GOT3 (cell line): ENCODE measurements around the gene VPREB1.
"Not testable (repeated sequence)": the region's sequence is repeated elsewhere in the genome, so short reads cannot be mapped to it uniquely, and the experiment has no call there.

Source experiments
- DNase-seq: peaks from one replicate; lab custom pipeline; 2025; ENCODE audit warnings: mixed read lengths; lab: John Stamatoyannopoulos, UW

VPREB1 gene

GRCh38 chr22:22244316-22245250, at the start of gene VPREB1:
Gene VPREB1, plus strand, starts transcription at chr22:22244786. Its CDS starts 28 bp downstream, at chr22:22244814.
- no peak for DNase-seq

- DNase-seq: no peak
Observed at GRCh38 chr22:22194931-22195264, 49.7 kb upstream of the VPREB1 start.

- peak; percentile 7 for DNase-seq
Observed at GRCh38 chr22:22195265-22196017, 49.1 kb upstream of the VPREB1 start.

- no peak for DNase-seq
Observed at GRCh38 chr22:22196018-22196533, 48.5 kb upstream of the VPREB1 start.

- DNase-seq: no peak
Observed at GRCh38 chr22:22196833-22197477, 47.6 kb upstream of the VPREB1 start.

- DNase-seq: no peak
Observed at GRCh38 chr22:22197993-22198402, 46.6 kb upstream of the VPREB1 start.

- DNase-seq: no peak
Observed at GRCh38 chr22:22198751-22199150, 45.8 kb upstream of the VPREB1 start.

- DNase-seq: no peak
Observed at GRCh38 chr22:22199634-22200033, 45.0 kb upstream of the VPREB1 start.

GRCh38 chr22:22200569-22201184, 43.9 kb upstream of the VPREB1 start:
- no peak for DNase-seq

- no peak for DNase-seq
Observed at GRCh38 chr22:22201185-22201929, 43.2 kb upstream of the VPREB1 start.

GRCh38 chr22:22201930-22202343, 42.6 kb upstream of the VPREB1 start:
- DNase-seq: no peak

GRCh38 chr22:22203048-22203971, 41.3 kb upstream of the VPREB1 start:
- no peak for DNase-seq

GRCh38 chr22:22207845-22208564, 36.6 kb upstream of the VPREB1 start:
- DNase-seq: peak; percentile 13

GRCh38 chr22:22208652-22209051, 35.9 kb upstream of the VPREB1 start:
- no peak for DNase-seq

GRCh38 chr22:22209080-22209640, 35.4 kb upstream of the VPREB1 start:
- not testable (repeated sequence) for DNase-seq

GRCh38 chr22:22210375-22210774, 34.2 kb upstream of the VPREB1 start:
- DNase-seq: no peak

- DNase-seq: no peak
Observed at GRCh38 chr22:22210889-22211833, 33.4 kb upstream of the VPREB1 start.

GRCh38 chr22:22213231-22213630, 31.4 kb upstream of the VPREB1 start:
- no peak for DNase-seq
